ENCODE measurements around the gene HERC2.
"Not testable (repeated sequence)": the region's sequence is repeated elsewhere in the genome, so short reads cannot be mapped to it uniquely, and the experiment has no call there.

Gene HERC2

GRCh38 chr15:28231336-28231735 lies 90.6 kb downstream of the HERC2 start:
- DNase-seq (ENCODE audit: insufficient read length, low spot score); FAIRE-seq: not testable (repeated sequence)

- FAIRE-seq; DNase-seq (ENCODE audit: insufficient read length, low spot score): not testable (repeated sequence)
Measured at GRCh38 chr15:28228990-28229640, 92.9 kb downstream of the HERC2 start.

- DNase-seq (ENCODE audit: insufficient read length, low spot score), result no peak
- no peak for FAIRE-seq
Measured at GRCh38 chr15:28228096-28228495, 93.9 kb downstream of the HERC2 start.

GRCh38 chr15:28227303-28227702 lies 94.7 kb downstream of the HERC2 start:
- FAIRE-seq; DNase-seq (ENCODE audit: insufficient read length, low spot score): not testable (repeated sequence)

- not testable (repeated sequence) for FAIRE-seq
Measured at GRCh38 chr15:28222612-28223011, 99.4 kb downstream of the HERC2 start.

GRCh38 chr15:28221696-28222095 lies 100.3 kb downstream of the HERC2 start:
- FAIRE-seq; DNase-seq (ENCODE audit: insufficient read length, low spot score): not testable (repeated sequence)

More at GRCh38 chr15:28222612-28223011, 99.4 kb downstream of the HERC2 start:
- DNase-seq (ENCODE audit: insufficient read length, low spot score), result not testable (repeated sequence)

GRCh38 chr15:28219116-28219515 lies 102.9 kb downstream of the HERC2 start:
- FAIRE-seq, result no peak
- DNase-seq (ENCODE audit: insufficient read length, low spot score), result no peak

- DNase-seq (ENCODE audit: insufficient read length, low spot score); FAIRE-seq: not testable (repeated sequence)
Measured at GRCh38 chr15:28216946-28217546, 104.9 kb downstream of the HERC2 start.

GRCh38 chr15:28215521-28215920 lies 106.5 kb downstream of the HERC2 start:
- not testable (repeated sequence) for DNase-seq (ENCODE audit: insufficient read length, low spot score); FAIRE-seq

- FAIRE-seq; DNase-seq (ENCODE audit: insufficient read length, low spot score): not testable (repeated sequence)
Measured at GRCh38 chr15:28214006-28214790, 107.8 kb downstream of the HERC2 start.

GRCh38 chr15:28213393-28213792 lies 108.6 kb downstream of the HERC2 start:
- not testable (repeated sequence) for FAIRE-seq; DNase-seq (ENCODE audit: insufficient read length, low spot score)

GRCh38 chr15:28208583-28208982 lies 113.4 kb downstream of the HERC2 start:
- FAIRE-seq (no peak), DNase-seq (ENCODE audit: insufficient read length, low spot score) (no peak)

GRCh38 chr15:28205640-28206039 lies 116.3 kb downstream of the HERC2 start:
- FAIRE-seq; DNase-seq (ENCODE audit: insufficient read length, low spot score): not testable (repeated sequence)

GRCh38 chr15:28203055-28203828 lies 118.7 kb downstream of the HERC2 start:
- DNase-seq (ENCODE audit: insufficient read length, low spot score); FAIRE-seq: not testable (repeated sequence)

- FAIRE-seq, result not testable (repeated sequence)
Measured at GRCh38 chr15:28202124-28202523, 119.9 kb downstream of the HERC2 start.

GRCh38 chr15:28198215-28198614 lies 123.8 kb downstream of the HERC2 start:
- FAIRE-seq; DNase-seq (ENCODE audit: insufficient read length, low spot score): not testable (repeated sequence)

More at GRCh38 chr15:28202124-28202523, 119.9 kb downstream of the HERC2 start:
- not testable (repeated sequence) for DNase-seq (ENCODE audit: insufficient read length, low spot score)

GRCh38 chr15:28197694-28198093 lies 124.3 kb downstream of the HERC2 start:
- not testable (repeated sequence) for FAIRE-seq; DNase-seq (ENCODE audit: insufficient read length, low spot score)

- not testable (repeated sequence) for FAIRE-seq; DNase-seq (ENCODE audit: insufficient read length, low spot score)
Measured at GRCh38 chr15:28196581-28196980, 125.4 kb downstream of the HERC2 start.

- DNase-seq (ENCODE audit: insufficient read length, low spot score) (no peak), FAIRE-seq (no peak)
Measured at GRCh38 chr15:28192772-28193171, 129.2 kb downstream of the HERC2 start.

GRCh38 chr15:28191832-28192231 lies 130.1 kb downstream of the HERC2 start:
- FAIRE-seq, result no peak
- no peak for DNase-seq (ENCODE audit: insufficient read length, low spot score)

All from HTR-8/SVneo (cell line).